ENCODE results near the gene SPOUT1. TPM values are rescaled to one million over a fixed set of nuclear protein-coding genes. Genes with fewer than 3 reads are reported as not detected.

SPOUT1 gene
- total and polyA plus RNA-seq, 2 of the 13 experiments (the other 11 are each of a cell fraction or from before 2014, with no cell fraction given): 39.0 to 45.8 TPM

DNA sequence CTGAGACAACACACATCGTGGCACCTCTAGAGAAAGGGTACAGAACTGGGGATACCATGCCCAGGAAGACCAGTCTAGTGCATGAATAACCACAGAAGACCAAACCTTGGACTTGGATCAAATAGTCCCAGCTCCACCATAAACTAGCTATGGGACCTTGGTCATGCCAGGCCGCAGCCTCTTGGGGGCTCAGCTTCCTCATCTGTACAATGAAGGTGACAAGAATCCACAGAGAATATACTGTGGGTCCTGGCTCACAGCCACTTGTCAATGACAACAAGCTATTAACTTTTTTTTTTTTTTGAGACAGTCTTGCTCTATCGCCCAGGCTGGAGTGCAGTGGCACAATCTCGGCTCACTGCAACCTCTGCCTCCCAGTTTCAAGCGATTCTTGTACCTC is 48.3 kb upstream of the SPOUT1 start:
- Histone ChIP-seq H3K36me3 (replicated peaks in 1 of 2; ENCODE audit: control insufficient read depth in 1 of 2, insufficient read depth in 2 of 2, low read length in 2 of 2) (no peaks in the 10 kb centered on the region; a peak in 1 of 5 replicates), H3K27me3 (ENCODE audit: control insufficient read depth in 1 of 2, insufficient read depth in 2 of 2, low read length in 2 of 2) (no peaks in the 10 kb centered on the region; a peak in 1 of 5 replicates), H4K20me1 (ENCODE audit: insufficient read depth, low read length) (peaks cover 3% of the 10 kb centered on the region; the same call in 1 of the 2 replicates), H3K9me3 (ENCODE audit: low read length) (no peaks in the 10 kb centered on the region), H3K79me2 (ENCODE audit: insufficient read depth, low read length) (peaks cover 64% of the 10 kb centered on the region), H3K4me2 (ENCODE audit: low read depth, low read length) (peak overlapping the region; percentile 46), H2AFZ (ENCODE audit: low read length) (no peak overlapping the region), H3K4me1 (ENCODE audit: insufficient read depth, low read length) (peaks cover 68% of the 10 kb centered on the region), H3K4me3 (replicated peaks in 1 of 3; ENCODE audit: insufficient read depth in 1 of 3, low read depth in 2 of 3, low read length in 3 of 3) (peak overlapping the region in 1 of 3 experiments; percentile 21; a peak in 1 of 6 replicates), H3K27ac (ENCODE audit: extremely low read length, insufficient read depth, low read length) (peak overlapping the region; percentile 95), H3K9ac (ENCODE audit: insufficient read depth, low read depth, low read length) (peak overlapping the region; percentile 41; the same call in 1 of the 2 replicates)
- in situ Hi-C loops (cut with HindIII; ENCODE audit: extremely low pct_ligation_motif_present, low pct_unique_long_range_greater_than_20kb) (no loop called here), intact Hi-C loops (cut with micrococcal nuclease; ENCODE audit: unreplicated experiment) (loop anchor here (2.0 kb wide), 1 partner anchor 15 kb away; no protein-coding TSS in a partner anchor)
- peak; percentile 4; the same call in 1 of the 3 replicates for ATAC-seq
- WGBS (ENCODE audit: low lambda C conversion rate): 26% methylated on average over 5 of the region's 5 CpGs
- ChIA-PET POLR2A (interaction anchor here (0.6 to 3.1 kb wide), 8 partner anchors 8 to 60 kb away, joined by 3 to 14 read pairs (median 4); partner anchors contain the start of gene ENDOG), CTCF (ENCODE audit: low intra/inter-chr PET ratio, low total read pairs) (interaction anchor here (1.6 to 2.7 kb wide), 3 partner anchors 14 to 50 kb away, joined by 4 to 17 read pairs (median 6); no protein-coding TSS in a partner anchor)
- DNase-seq (ENCODE audit: low spot score): peak; percentile 68
- peak; percentile 69 for FAIRE-seq
- no TSS peak for BruUV-seq (replicated peaks)
- TF ChIP-seq ZNF562 (CRISPR knock-in tag; IDR thresholded peaks at IDR 0.05; ENCODE audit: borderline replicate concordance) (no peak), CTCF (CRISPR knock-in tag; IDR thresholded peaks at IDR 0.05) (peak; percentile 47), SAP130 (CRISPR knock-in tag; IDR thresholded peaks at IDR 0.05; ENCODE audit: low read depth) (peak; percentile 9; the same call in 1 of the 2 replicates), ETV5 (CRISPR knock-in tag; IDR thresholded peaks at IDR 0.05; ENCODE audit: borderline replicate concordance) (no peak), GATAD2A (CRISPR knock-in tag; IDR thresholded peaks at IDR 0.05) (peak; percentile 36; the same call in 1 of the 2 replicates), HNF4G (IDR thresholded peaks at IDR 0.05; ENCODE audit: borderline replicate concordance, low read depth, low read length) (peak; percentile 44; the same call in 1 of the 2 replicates), HNF4G (CRISPR knock-in tag; IDR thresholded peaks at IDR 0.05; ENCODE audit: borderline replicate concordance, low read depth) (no peak), SRF (IDR thresholded peaks at IDR 0.05; ENCODE audit: low read depth, low read length) (no peak), ZNF205 (CRISPR knock-in tag; IDR thresholded peaks at IDR 0.05) (no peak), ZNF362 (CRISPR knock-in tag; IDR thresholded peaks at IDR 0.05; ENCODE audit: borderline replicate concordance) (peak; percentile 44; the same call in 1 of the 2 replicates), ZKSCAN1 (IDR thresholded peaks at IDR 0.05; ENCODE audit: low read length) (no peak), ERF (CRISPR knock-in tag; IDR thresholded peaks at IDR 0.05) (peak; percentile 17; the same call in 1 of the 2 replicates), STAG1 (CRISPR knock-in tag; IDR thresholded peaks at IDR 0.05) (peak; percentile 31; the same call in 1 of the 2 replicates), ZC3H13 (CRISPR knock-in tag; IDR thresholded peaks at IDR 0.05) (no peak), ZNF138 (CRISPR knock-in tag; IDR thresholded peaks at IDR 0.05; ENCODE audit: low read depth) (no peak), ZNF430 (CRISPR knock-in tag; IDR thresholded peaks at IDR 0.05) (no peak), MXD4 (CRISPR knock-in tag; IDR thresholded peaks at IDR 0.05) (no peak), SMC3 (IDR thresholded peaks at IDR 0.05; ENCODE audit: low read length) (peak; percentile 32; the same call in 1 of the 2 replicates), ATF7-NPFF (CRISPR knock-in tag; IDR thresholded peaks at IDR 0.05; ENCODE audit: low read depth) (no peak), SOX13 (IDR thresholded peaks at IDR 0.05) (no peak), SOX13 (CRISPR knock-in tag; conservative IDR thresholded peaks at IDR 0.05 in 1 of 2, IDR thresholded peaks at IDR 0.05 in 1 of 2) (0 out of 4 replicates have a peak, but pooled peaks of 1 of the 2 experiments have one; percentile 13)
- TF ChIP-seq, protein P1, sequence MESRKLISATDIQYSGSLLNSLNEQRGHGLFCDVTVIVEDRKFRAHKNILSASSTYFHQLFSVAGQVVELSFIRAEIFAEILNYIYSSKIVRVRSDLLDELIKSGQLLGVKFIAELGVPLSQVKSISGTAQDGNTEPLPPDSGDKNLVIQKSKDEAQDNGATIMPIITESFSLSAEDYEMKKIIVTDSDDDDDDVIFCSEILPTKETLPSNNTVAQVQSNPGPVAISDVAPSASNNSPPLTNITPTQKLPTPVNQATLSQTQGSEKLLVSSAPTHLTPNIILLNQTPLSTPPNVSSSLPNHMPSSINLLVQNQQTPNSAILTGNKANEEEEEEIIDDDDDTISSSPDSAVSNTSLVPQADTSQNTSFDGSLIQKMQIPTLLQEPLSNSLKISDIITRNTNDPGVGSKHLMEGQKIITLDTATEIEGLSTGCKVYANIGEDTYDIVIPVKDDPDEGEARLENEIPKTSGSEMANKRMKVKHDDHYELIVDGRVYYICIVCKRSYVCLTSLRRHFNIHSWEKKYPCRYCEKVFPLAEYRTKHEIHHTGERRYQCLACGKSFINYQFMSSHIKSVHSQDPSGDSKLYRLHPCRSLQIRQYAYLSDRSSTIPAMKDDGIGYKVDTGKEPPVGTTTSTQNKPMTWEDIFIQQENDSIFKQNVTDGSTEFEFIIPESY (CRISPR knock-in tag; IDR thresholded peaks at IDR 0.05): peak; percentile 82
